ENCODE data around the gene PRKCH. TPM values are rescaled to one million over a fixed set of nuclear protein-coding genes. Genes with fewer than 3 reads are reported as not detected.

The PRKCH gene
- polyA plus RNA-seq, 1 donor from 2014 or later = 2.0 TPM

DNA sequence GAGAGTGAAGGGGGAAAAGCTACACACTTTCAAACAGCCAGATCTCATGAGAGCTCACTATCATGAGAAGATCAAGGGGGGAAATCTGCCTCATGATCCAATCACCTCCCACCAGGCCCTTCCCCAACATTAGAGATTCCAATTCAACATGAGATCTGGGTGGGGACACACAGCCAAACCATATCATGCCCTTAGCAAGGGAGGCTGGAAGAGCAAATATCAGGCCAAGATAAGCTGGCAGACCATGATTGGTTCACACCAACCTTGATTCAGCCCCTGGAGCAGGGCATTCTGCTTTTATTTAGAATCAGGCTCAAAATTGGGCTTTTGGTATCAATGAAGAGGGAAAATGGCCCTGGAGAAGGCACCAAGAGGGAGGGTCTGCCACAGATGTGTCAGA, 137.4 kb downstream of the PRKCH start:
- Histone ChIP-seq H2AFZ (ENCODE audit: low read depth, low read length) (no peak overlapping the region), H3K4me2 (ENCODE audit: low read length) (no peak overlapping the region), H3F3A (ENCODE audit: insufficient read depth, low read length, poor library complexity, severe bottlenecking) (no peaks in the 10 kb centered on the region), H3K9ac (ENCODE audit: low read length) (no peak overlapping the region), H3K9me2 (ENCODE audit: insufficient read depth, low read length) (no peaks in the 10 kb centered on the region), H3K79me2 (replicated peaks; ENCODE audit: insufficient read depth, low read length) (no peaks in the 10 kb centered on the region), H3K27me3 (ENCODE audit: insufficient read depth, low read depth, low read length) (no peaks in the 10 kb centered on the region), H4K20me1 (ENCODE audit: insufficient read depth) (no peaks in the 10 kb centered on the region), H3K27ac (ENCODE audit: low read length) (no peak overlapping the region), H3K4me3 (ENCODE audit: low read length) (no peak overlapping the region), H3K9me3 (ENCODE audit: low read length) (no peaks in the 10 kb centered on the region), H3K36me3 (ENCODE audit: insufficient read depth, low read length) (no peaks in the 10 kb centered on the region)
- TF ChIP-seq TAF1 (IDR thresholded peaks at IDR 0.05; ENCODE audit: low read depth) (no peak), POLR2AphosphoS5 (IDR thresholded peaks at IDR 0.05) (no peak), RAD21 (conservative IDR thresholded peaks at IDR 0.05) (no peak), EZH2 (IDR thresholded peaks at IDR 0.05; ENCODE audit: borderline replicate concordance, insufficient read depth, low read length, poor library complexity, severe bottlenecking) (no peak), MXI1 (conservative IDR thresholded peaks at IDR 0.05; ENCODE audit: poor library complexity, severe bottlenecking) (no peak), SMC3 (conservative IDR thresholded peaks at IDR 0.05; ENCODE audit: poor library complexity) (no peak), EP300 (conservative IDR thresholded peaks at IDR 0.05; ENCODE audit: poor library complexity, severe bottlenecking) (no peak)
- TF ChIP-seq, protein P1, sequence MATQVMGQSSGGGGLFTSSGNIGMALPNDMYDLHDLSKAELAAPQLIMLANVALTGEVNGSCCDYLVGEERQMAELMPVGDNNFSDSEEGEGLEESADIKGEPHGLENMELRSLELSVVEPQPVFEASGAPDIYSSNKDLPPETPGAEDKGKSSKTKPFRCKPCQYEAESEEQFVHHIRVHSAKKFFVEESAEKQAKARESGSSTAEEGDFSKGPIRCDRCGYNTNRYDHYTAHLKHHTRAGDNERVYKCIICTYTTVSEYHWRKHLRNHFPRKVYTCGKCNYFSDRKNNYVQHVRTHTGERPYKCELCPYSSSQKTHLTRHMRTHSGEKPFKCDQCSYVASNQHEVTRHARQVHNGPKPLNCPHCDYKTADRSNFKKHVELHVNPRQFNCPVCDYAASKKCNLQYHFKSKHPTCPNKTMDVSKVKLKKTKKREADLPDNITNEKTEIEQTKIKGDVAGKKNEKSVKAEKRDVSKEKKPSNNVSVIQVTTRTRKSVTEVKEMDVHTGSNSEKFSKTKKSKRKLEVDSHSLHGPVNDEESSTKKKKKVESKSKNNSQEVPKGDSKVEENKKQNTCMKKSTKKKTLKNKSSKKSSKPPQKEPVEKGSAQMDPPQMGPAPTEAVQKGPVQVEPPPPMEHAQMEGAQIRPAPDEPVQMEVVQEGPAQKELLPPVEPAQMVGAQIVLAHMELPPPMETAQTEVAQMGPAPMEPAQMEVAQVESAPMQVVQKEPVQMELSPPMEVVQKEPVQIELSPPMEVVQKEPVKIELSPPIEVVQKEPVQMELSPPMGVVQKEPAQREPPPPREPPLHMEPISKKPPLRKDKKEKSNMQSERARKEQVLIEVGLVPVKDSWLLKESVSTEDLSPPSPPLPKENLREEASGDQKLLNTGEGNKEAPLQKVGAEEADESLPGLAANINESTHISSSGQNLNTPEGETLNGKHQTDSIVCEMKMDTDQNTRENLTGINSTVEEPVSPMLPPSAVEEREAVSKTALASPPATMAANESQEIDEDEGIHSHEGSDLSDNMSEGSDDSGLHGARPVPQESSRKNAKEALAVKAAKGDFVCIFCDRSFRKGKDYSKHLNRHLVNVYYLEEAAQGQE (IDR thresholded peaks at IDR 0.05; ENCODE audit: borderline replicate concordance) = no peak
- TF ChIP-seq, protein P2, sequence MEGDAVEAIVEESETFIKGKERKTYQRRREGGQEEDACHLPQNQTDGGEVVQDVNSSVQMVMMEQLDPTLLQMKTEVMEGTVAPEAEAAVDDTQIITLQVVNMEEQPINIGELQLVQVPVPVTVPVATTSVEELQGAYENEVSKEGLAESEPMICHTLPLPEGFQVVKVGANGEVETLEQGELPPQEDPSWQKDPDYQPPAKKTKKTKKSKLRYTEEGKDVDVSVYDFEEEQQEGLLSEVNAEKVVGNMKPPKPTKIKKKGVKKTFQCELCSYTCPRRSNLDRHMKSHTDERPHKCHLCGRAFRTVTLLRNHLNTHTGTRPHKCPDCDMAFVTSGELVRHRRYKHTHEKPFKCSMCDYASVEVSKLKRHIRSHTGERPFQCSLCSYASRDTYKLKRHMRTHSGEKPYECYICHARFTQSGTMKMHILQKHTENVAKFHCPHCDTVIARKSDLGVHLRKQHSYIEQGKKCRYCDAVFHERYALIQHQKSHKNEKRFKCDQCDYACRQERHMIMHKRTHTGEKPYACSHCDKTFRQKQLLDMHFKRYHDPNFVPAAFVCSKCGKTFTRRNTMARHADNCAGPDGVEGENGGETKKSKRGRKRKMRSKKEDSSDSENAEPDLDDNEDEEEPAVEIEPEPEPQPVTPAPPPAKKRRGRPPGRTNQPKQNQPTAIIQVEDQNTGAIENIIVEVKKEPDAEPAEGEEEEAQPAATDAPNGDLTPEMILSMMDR (IDR thresholded peaks at IDR 0.05; ENCODE audit: poor library complexity, severe bottlenecking) = no peak

DNA sequence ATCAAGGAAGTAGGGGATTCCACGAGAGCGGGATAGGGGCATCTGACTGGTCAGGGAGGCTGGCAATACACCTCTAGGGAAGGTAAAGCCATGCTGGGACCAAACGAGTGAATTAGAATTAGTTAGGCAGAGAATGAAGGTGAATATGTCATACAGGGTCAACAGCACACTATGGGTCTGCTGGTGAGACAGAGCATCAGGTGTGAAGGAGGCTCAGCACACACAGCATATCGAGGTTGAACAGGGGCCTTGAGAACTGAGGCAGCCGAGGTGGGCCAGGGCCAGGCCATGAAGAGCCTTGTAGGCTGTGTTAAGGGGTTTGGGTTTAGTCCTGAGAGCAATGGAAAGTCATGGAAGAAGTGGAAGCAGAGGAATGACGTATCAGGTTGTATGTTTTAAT, 137.8 kb downstream of the PRKCH start:
- Histone ChIP-seq H3K4me3 (ENCODE audit: low read length) (no peak overlapping the region), H3K36me3 (ENCODE audit: insufficient read depth, low read length) (no peaks in the 10 kb centered on the region), H2AFZ (ENCODE audit: low read depth, low read length) (no peak overlapping the region), H3K27ac (ENCODE audit: low read length) (no peak overlapping the region), H4K20me1 (ENCODE audit: insufficient read depth) (no peaks in the 10 kb centered on the region), H3K27me3 (ENCODE audit: insufficient read depth, low read depth, low read length) (no peaks in the 10 kb centered on the region), H3K79me2 (replicated peaks; ENCODE audit: insufficient read depth, low read length) (no peaks in the 10 kb centered on the region), H3K4me2 (ENCODE audit: low read length) (no peak overlapping the region), H3F3A (ENCODE audit: insufficient read depth, low read length, poor library complexity, severe bottlenecking) (no peaks in the 10 kb centered on the region), H3K9ac (ENCODE audit: low read length) (no peak overlapping the region), H3K9me2 (ENCODE audit: insufficient read depth, low read length) (no peaks in the 10 kb centered on the region), H3K9me3 (ENCODE audit: low read length) (no peaks in the 10 kb centered on the region)
- TF ChIP-seq MXI1 (conservative IDR thresholded peaks at IDR 0.05; ENCODE audit: poor library complexity, severe bottlenecking) (no peak), TAF1 (IDR thresholded peaks at IDR 0.05; ENCODE audit: low read depth) (no peak), SMC3 (conservative IDR thresholded peaks at IDR 0.05; ENCODE audit: poor library complexity) (no peak), RAD21 (conservative IDR thresholded peaks at IDR 0.05) (no peak), EZH2 (IDR thresholded peaks at IDR 0.05; ENCODE audit: borderline replicate concordance, insufficient read depth, low read length, poor library complexity, severe bottlenecking) (no peak), EP300 (conservative IDR thresholded peaks at IDR 0.05; ENCODE audit: poor library complexity, severe bottlenecking) (no peak), POLR2AphosphoS5 (IDR thresholded peaks at IDR 0.05) (no peak)
- TF ChIP-seq, protein P2 (IDR thresholded peaks at IDR 0.05; ENCODE audit: poor library complexity, severe bottlenecking) = no peak
- TF ChIP-seq, protein P1 (IDR thresholded peaks at IDR 0.05; ENCODE audit: borderline replicate concordance) = no peak
